ENCODE measurements around the gene GATD1.
A peak's percentile ranks its signal among the peaks of the same experiment; 100 is the strongest.

Gene GATD1

GRCh38 chr11:803770-804598 lies 26.7 kb upstream of the GATD1 start:
- H3K4me3 ChIP-seq (replicated peaks in 1 of 2; ENCODE audit: low read depth in 2 of 2, low read length in 2 of 2), result peak overlapping the region; percentile 56 to 57
- no peak for TF ChIP-seq CTCF (IDR thresholded peaks at IDR 0.05; ENCODE audit: low read depth, low read length)
- no peak for DNase-seq (ENCODE audit: low read depth in 2 of 2)

GRCh38 chr11:803467-803742 lies 26.1 kb upstream of the GATD1 start:
- no peak for TF ChIP-seq CTCF (IDR thresholded peaks at IDR 0.05; ENCODE audit: low read depth, low read length)
- H3K4me3 ChIP-seq (replicated peaks in 1 of 2; ENCODE audit: low read depth in 2 of 2, low read length in 2 of 2), result no peak overlapping the region
- DNase-seq (ENCODE audit: low read depth in 2 of 2), result no peak

GRCh38 chr11:802693-803466 lies 25.6 kb upstream of the GATD1 start:
- H3K4me3 ChIP-seq (replicated peaks in 1 of 2; ENCODE audit: low read depth in 2 of 2, low read length in 2 of 2), result no peak overlapping the region
- no peak for DNase-seq (ENCODE audit: low read depth in 2 of 2)
- no peak for TF ChIP-seq CTCF (IDR thresholded peaks at IDR 0.05; ENCODE audit: low read depth, low read length)

DNA sequence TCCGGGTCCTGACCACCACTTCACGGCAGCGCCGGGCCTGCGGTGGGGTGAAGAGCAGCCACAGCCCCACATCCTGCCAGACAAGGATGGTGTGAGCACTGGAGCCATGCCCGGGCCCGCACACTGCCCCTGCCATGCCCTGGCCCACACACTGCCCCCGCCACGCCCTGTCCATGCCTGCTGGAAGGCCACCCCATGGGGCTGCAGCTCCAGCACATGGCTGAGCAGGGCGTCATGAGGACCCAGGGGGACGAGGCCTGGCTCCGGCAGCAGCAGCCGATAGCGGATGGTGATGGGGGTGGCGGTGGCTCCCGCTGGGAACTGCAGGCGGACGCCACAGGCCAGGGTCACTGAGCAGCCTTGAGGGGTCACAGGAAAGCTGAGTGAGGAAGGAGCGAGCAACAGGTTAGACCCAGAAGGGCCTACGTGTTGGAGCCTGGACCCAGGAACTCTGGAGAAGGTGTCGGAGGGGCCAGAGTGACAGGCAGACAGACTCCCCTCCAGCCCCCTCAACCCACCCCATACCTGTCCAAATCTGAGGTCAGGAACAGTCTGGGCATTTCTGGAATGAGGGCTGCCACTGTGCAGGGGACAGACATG lies 24.8 kb upstream of the GATD1 start:
- DNase-seq (ENCODE audit: low read depth in 2 of 2), result no peak
- no peak overlapping the region for H3K4me3 ChIP-seq (replicated peaks in 1 of 2; ENCODE audit: low read depth in 2 of 2, low read length in 2 of 2)
- TF ChIP-seq CTCF (IDR thresholded peaks at IDR 0.05; ENCODE audit: low read depth, low read length), result no peak

DNA sequence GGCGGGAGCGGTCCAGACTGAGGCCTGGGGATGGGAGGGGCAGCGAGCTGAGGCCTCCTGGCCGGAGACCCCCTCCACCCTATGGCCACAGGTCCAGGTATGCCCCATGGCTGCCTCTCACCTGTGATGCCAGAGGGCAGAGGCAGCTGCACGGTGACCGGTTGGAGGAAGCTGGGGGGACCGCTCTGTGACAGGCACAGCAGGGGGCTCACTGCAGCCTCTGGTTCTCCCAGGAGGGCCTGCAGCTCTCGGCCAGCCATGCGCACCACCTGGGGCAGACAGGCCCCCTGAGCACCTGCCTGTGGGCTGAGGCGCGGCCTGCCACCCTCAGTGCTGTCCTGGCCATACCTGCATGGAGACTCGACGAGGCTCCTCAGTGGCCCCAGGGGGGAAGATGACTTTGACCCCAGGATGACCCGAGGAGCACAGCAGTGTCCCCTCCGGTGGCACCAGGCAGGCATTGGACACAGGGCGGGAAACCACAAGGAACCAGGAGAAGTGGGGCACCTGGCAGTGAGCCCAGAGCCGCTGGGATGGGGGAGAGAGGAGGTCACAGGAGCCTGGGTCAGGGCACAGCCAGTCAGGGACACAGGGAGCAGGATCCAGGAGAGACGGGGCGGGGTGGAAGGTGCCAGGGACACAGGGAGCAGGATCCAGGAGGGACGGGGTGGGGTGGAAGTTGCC lies 24.0 kb upstream of the GATD1 start:
- DNase-seq (ENCODE audit: low read depth in 2 of 2), result no peak
- TF ChIP-seq CTCF (IDR thresholded peaks at IDR 0.05; ENCODE audit: low read depth, low read length), result no peak
- no peak overlapping the region for H3K4me3 ChIP-seq (replicated peaks in 1 of 2; ENCODE audit: low read depth in 2 of 2, low read length in 2 of 2)

- no peak overlapping the region for H3K4me3 ChIP-seq (replicated peaks in 1 of 2; ENCODE audit: low read depth in 2 of 2, low read length in 2 of 2)
- TF ChIP-seq CTCF (IDR thresholded peaks at IDR 0.05; ENCODE audit: low read depth, low read length), result no peak
- DNase-seq (ENCODE audit: low read depth in 2 of 2), result no peak
Observed at GRCh38 chr11:800473-800872, 23.2 kb upstream of the GATD1 start.
